GM19099 (cell line): ENCODE results near the gene RNF167.

Experiments
- POLR2A ChIP-seq: IDR thresholded peaks from 3 replicates; pipeline ENCODE4 v1.6.1; 2011; ENCODE audit warnings: low read depth; ENCODE audit not compliant: insufficient read length; ENCODE audit errors: extremely low read depth

Gene RNF167

DNA sequence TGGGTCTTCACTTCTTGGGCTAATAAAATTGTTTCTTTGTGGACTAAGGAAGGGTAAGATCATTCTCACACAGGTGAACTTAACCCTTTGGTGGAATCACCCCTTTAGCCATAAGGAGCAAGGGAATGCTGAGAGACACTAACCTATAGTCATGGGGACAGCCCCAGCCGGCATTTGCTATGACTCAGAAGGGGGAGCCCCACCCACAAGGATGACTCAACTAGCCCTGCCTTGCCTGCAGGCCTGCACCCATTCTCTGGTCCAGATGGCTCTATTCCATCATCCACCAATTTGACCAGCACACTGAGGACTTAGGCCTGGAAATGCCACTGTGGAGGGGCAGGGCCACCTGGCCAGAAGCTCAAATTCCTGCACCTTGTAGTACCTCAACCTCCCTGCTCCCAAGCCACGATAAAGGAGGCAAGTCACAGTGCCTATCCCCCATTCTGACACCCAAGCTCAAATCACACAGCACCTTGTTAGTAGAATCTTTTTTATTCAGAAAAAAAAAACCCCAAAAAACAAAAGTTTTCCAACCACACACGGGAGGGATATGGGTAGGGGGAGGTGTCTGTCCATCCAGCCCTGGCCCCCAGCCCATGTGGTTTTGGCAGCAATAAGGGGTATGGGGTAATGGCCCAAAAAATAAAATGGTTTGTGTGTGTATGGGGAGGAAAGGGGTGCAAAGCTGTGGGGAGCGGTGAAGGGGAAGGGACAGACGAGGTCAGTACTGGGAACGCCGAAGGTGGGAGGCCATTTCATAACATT, 5.3 kb downstream of the RNF167 start:
- no peak for TF ChIP-seq POLR2A

DNA sequence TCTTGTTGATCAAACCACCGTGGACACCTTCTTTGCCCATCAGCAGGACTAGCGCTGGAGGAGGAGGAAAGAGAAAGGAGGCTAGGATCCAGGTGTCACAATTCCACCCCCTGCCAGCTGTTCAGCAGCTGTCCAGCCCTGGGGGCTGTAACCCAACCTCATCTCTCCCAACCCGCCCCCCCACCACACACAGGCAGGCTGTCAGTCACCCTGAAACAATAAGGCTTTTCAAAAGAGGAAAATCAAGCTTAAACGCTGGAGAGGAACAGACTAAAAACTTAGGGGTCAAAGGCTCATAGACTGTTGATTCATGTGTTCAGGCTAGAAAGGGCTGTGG, 5.8 kb downstream of the RNF167 start:
- TF ChIP-seq POLR2A, result no peak

DNA sequence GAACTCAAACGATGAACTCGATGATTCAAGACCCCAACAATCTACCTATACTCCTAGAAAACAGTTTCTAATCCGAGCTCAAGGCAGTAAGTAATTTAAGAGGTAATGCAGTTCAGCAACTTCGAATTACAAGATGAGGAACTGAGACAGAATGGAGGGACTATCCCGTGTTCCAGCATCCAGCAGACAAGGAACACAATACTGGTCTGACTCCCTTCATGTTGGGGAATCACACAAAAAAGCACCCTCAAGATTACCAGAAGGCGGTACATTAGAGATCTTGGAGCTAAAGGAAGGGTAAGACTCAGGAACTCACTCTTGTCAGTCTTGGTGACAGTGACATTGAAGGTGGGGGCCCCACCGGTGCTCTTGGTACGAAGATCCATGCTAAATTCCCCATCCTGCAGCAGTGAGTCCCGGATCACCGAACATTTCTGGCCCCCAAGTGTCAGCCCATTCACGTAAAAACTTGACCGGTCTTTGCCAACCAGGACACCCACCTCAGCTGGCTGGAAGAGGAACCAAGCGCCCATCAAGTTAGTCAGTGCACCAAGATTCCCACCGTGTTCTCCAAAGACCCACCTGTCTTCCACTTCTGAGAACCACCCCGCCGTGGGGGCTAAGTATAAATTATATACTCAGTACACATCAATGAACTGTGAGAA, 6.4 kb downstream of the RNF167 start:
- TF ChIP-seq POLR2A, result no peak

DNA sequence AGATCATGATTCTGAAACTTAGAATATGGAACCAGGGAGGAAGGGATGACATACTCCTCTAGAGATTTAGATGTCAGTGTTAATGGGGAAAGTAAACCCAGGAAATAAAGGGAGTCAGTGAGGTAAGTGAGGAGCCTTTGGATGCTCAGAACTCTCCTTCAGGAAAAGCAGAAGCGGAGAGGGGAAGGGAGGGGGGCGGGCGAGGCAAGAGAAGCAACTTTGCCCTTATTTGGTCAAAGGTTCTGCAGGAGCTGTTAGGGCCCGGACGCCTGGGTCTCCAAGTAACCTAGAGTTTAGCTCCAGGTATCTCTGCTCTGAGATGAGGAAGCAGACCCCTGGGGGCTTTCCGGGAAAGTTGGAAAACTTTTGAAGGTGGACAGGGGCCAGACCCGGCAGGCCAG, 6.9 kb downstream of the RNF167 start:
- no peak for TF ChIP-seq POLR2A

DNA sequence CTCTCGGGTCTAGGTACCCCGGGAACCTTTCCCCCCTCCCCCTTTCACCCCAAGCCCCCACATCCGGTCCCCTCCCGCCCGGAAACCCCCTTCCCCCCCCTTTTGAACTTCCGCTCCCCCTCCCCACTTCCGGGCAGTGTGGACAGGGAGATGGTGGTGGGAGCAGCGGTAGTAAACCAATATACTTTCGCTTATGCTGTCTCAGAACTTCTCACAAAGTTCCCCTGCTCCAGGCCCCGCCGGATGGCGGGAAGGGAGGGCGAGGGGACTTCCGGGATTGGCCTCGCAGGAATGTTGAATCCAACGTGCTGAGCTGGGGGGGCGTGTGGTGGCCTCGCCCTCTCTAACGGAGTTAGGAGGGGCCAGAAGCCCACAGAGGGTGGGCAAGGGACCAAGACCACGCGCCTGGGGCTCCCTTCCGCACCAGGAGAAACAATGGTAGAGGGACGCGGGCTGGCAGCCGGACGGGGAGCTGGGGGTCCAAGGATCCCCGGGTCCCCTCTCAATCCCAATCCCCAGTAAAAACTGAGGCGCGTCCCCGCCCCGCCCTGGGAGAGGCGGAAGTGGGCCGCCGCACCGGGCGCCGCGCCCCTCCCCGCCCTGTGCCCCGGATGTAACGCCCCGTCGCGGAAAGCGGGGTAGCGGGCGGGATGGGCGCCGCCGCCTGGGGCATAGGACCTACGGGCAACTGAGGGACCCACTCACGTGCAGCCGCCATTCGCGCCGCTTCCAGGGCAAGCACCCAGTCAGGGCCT, 7.5 kb downstream of the RNF167 start:
- TF ChIP-seq POLR2A, result no peak

DNA sequence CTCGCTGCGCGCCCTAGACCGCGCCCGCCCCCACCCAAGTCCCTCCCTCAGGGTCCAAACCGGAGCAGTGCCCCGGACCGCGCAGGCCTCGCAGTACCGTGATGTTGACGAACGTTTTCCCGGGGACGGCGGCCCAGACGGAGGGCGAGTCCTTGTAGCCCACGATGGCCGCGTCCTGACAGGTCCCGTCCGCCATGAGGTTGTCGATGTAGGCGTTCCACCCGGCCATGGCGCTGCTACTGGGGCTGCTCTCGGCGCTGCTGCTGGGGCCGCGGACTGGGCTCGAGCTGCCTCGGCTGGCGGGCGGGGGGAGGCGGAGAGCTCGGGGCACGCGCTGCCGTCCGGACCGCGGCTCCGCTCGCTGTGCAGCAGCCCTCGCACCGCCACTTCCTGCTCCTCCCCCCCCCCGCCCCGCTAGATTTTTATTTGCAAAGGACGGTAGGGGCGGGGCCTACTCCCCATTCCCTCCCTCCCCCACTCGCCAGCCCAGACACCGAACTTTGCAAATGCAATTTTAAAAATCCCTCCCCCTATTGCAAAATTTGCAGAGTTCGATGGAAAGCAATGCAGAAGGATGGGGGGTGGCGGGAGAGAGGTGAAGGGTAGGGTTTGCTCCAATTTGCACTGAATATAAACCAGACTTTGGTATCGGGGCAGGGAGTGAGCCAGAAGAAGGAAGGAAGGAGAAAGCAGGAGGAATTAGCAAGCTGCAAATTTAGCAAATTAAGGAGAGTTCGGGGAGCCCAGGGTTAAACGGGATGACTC, 8.3 kb downstream of the RNF167 start, which contains the start of gene PFN1:
Gene PFN1, minus strand, starts transcription at position 365 of the 765 bp plus-strand sequence. Its CDS starts 136 bp downstream, at position 229.
- peak; percentile 97 for TF ChIP-seq POLR2A

DNA sequence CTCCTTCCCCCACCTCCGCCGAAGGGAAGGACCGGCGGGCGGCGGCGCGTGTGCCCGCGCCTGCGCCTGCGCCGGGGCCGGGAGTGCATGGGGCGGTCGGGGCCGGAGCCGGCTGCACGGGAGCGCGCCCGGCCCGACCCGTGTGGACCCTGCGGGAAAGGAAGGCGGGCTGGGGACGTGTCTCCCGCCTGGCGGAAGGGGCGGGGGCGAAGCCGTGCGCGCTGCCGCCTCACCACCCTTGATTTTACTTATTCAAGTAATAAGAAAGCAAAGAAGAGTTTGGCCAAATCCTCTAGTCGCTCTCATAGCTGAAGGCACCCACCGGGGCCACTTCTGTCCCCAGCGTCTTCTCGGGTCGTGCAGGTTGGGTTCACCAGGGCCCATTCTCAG, 8.9 kb downstream of the RNF167 start:
- peak; percentile 74 for TF ChIP-seq POLR2A

DNA sequence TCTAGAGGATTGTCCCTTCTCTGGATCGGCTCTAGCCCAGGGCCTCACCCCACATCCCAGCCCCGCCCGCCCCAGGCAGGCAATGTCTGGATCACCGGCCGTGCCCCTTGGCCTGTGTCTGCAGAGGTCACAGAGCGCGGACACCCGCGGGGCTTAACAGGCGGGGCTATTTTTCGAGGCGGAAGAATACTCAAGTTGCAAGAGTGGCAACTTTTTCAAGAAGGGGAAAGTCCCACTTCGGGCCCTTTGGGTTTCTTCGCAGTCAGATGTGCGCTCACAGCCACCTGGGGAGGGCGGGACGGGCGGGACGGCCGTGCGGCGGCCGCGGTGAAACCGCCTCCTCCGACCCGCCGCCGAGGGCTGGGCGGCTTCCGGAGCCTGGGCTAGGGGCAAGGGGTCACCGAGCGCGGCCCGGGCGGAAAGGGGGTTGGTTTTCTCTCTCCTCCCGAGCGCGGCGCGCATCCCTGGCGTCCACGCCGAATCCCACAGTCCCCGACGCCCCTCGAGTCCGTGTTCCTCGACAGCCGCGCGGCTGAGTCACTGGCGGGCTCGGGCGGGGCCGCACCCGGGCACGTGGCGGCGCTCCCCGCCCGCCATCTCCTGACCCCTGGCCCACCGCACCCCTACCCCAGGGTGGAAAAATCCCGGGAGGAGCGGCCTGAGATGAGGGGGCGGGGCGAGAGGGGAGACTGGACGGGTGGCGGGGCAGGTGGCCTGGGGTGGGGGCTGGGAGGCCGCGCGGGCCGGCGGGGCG, 9.4 kb downstream of the RNF167 start:
- no peak for TF ChIP-seq POLR2A

DNA sequence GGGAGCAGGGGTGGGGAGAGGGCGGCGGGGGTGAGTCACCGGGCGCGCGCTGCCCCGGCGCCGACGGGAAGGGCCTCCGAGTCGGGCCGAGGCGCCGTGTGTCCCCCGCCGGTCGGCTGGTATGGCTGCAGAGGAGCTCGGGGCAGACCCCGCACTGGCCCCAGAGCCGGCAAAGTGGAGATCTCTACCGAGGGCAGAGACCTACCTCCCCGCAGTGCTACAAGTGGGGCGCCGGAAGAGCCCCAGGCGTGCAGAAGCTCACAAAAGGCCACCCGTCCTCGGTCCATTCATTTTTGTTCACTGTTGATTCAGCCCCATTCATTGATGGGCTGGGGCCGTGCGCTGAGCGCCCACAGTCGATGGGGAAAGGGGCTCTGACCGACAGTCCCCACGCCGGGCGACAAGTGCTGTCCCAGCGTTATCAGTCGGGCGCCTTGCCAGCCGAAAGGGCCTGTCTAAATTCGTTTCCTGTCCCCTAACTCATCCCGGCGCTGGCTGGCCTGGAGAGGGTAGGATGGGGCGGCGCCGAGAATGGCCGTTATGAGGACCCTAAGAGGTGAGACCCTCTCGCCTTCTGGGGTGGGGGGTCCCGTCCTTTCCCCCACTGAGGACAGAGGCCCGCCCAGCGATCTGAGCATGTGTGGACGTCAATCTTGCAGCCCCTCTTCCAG, 10.1 kb downstream of the RNF167 start:
- peak; percentile 30 for TF ChIP-seq POLR2A

DNA sequence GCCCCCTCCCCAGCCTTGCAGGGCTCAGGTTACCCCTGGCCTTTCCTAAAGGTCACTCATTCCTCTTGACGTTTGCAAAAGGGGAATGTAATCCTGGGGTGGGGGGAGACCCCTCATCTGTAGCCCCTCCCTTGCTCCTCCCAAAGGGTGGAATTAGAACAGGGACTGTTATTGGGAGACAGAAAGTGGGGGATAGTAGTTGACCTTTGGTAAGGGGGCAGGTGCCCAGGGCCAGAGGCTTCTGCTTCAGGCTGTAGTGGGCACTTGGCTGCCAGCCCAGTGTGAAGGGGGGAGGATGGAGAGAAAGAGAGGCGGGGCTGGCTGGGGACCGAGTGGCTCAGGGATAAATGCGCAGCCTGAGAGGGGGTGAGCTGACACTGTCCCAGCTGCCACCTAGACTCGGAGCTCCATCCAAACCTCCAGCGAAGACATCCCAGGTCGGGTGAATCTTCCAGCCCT, 10.7 kb downstream of the RNF167 start, which contains the start of gene ENO3:
Gene ENO3, plus strand, starts transcription at position 374 of the 459 bp plus-strand sequence. CDS start 711 bp downstream, outside the sequence.
- peak; percentile 15 for TF ChIP-seq POLR2A

DNA sequence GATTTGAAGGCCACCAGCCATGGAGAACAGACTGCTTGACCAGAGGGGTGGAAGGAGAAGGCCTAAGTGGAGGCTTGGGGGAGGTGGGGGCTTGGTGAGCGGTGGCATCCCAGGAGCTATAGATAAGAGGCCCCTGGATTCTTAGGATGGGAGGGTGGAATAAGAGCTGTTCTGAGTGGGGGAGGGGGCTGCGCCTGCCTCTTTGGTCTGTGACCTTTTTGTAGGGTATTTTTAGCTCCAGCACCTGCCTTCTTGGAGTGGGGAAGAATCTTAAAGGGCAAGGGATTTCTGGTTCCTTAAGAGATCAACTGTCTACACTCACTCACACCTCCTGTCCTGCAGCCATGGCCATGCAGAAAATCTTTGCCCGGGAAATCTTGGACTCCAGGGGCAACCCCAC, 11.4 kb downstream of the RNF167 start:
- no peak for TF ChIP-seq POLR2A

DNA sequence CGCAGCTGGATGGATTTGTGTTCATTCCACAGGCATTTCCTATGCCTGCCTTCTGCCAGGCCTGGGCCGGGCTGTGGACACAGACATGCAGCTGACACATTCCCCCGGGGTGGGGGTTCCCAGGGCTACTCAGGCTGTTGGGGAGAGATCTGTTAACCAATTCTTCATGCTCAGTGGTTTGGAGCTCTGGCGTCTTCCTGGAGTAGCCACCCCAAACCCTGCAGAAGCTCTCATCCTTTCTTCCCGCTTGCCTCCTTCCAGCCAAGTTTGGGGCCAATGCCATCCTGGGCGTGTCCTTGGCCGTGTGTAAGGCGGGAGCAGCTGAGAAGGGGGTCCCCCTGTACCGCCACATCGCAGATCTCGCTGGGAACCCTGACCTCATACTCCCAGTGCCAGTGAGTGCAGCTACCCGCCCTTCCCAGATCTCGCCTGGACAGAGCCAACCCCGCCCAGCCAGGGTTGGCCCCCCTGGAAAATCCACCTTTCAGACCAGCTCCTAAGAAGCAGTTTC, 13.4 kb downstream of the RNF167 start:
- TF ChIP-seq POLR2A, result no peak

DNA sequence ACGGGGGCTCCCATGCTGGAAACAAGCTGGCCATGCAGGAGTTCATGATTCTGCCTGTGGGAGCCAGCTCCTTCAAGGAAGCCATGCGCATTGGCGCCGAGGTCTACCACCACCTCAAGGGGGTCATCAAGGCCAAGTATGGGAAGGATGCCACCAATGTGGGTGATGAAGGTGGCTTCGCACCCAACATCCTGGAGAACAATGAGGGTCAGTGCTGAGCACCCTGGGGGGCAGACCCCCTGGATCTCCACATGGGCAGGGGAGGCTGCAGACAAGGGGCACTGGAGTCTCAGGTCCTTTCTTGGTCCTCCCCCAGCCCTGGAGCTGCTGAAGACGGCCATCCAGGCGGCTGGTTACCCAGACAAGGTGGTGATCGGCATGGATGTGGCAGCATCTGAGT, 15.0 kb downstream of the RNF167 start:
- TF ChIP-seq POLR2A, result no peak
